ENCODE data around the gene TFDP1.

The TFDP1 gene

GRCh38 chr13:113597391-113598080 is 13.0 kb downstream of the TFDP1 start:
- DNase-seq (ENCODE audit: low read depth in 2 of 2), result no peak

- DNase-seq (ENCODE audit: low read depth in 2 of 2), result no peak
Observed at GRCh38 chr13:113598081-113598410, 13.5 kb downstream of the TFDP1 start.

- DNase-seq (ENCODE audit: low read depth in 2 of 2), result no peak
Observed at GRCh38 chr13:113598481-113598880, 13.9 kb downstream of the TFDP1 start.

GRCh38 chr13:113599391-113599790 is 14.8 kb downstream of the TFDP1 start:
- no peak for DNase-seq (ENCODE audit: low read depth in 2 of 2)

GRCh38 chr13:113601166-113602070 is 16.9 kb downstream of the TFDP1 start:
- DNase-seq (ENCODE audit: low read depth in 2 of 2), result no peak

- no peak for DNase-seq (ENCODE audit: low read depth in 2 of 2)
Observed at GRCh38 chr13:113602291-113602988, 17.9 kb downstream of the TFDP1 start.

GRCh38 chr13:113603116-113603710 is 18.7 kb downstream of the TFDP1 start:
- no peak for DNase-seq (ENCODE audit: low read depth in 2 of 2)

GRCh38 chr13:113604186-113604585 is 19.6 kb downstream of the TFDP1 start:
- DNase-seq (ENCODE audit: low read depth in 2 of 2), result no peak

GRCh38 chr13:113605461-113605860 is 20.9 kb downstream of the TFDP1 start:
- no peak for DNase-seq (ENCODE audit: low read depth in 2 of 2)

GRCh38 chr13:113605866-113606438 is 21.4 kb downstream of the TFDP1 start:
- no peak for DNase-seq (ENCODE audit: low read depth in 2 of 2)

- no peak for DNase-seq (ENCODE audit: low read depth in 2 of 2)
Observed at GRCh38 chr13:113607056-113607888, 22.7 kb downstream of the TFDP1 start.

- DNase-seq (ENCODE audit: low read depth in 2 of 2), result no peak
Observed at GRCh38 chr13:113607889-113608635, 23.5 kb downstream of the TFDP1 start.

- no peak for DNase-seq (ENCODE audit: low read depth in 2 of 2)
Observed at GRCh38 chr13:113608967-113609533, 24.5 kb downstream of the TFDP1 start.

- DNase-seq (ENCODE audit: low read depth in 2 of 2), result no peak
Observed at GRCh38 chr13:113609616-113610015, 25.1 kb downstream of the TFDP1 start.

- DNase-seq (ENCODE audit: low read depth in 2 of 2), result no peak
Observed at GRCh38 chr13:113610266-113610665, 25.7 kb downstream of the TFDP1 start.

GRCh38 chr13:113611996-113612395 is 27.4 kb downstream of the TFDP1 start:
- DNase-seq (ENCODE audit: low read depth in 2 of 2), result no peak

- no peak for DNase-seq (ENCODE audit: low read depth in 2 of 2)
Observed at GRCh38 chr13:113612607-113613006, 28.1 kb downstream of the TFDP1 start.

- DNase-seq (ENCODE audit: low read depth in 2 of 2), result no peak
Observed at GRCh38 chr13:113613789-113614379, 29.3 kb downstream of the TFDP1 start.

- no peak for DNase-seq (ENCODE audit: low read depth in 2 of 2)
Observed at GRCh38 chr13:113616281-113616906, 31.8 kb downstream of the TFDP1 start.
